ENCODE data around the gene PLEK. TPM values are rescaled to one million over a fixed set of nuclear protein-coding genes. Genes with fewer than 3 reads are reported as not detected.
"Not testable (repeated sequence)": the region's sequence is repeated elsewhere in the genome, so short reads cannot be mapped to it uniquely, and the experiment has no call there.

The PLEK gene
- polyA plus RNA-seq, 10 donors = 4.1 to 7.8 (median 6.1) TPM

GRCh38 chr2:68384485-68385107 lies 19.5 kb downstream of the PLEK start:
- DNase-seq = no peak

GRCh38 chr2:68385220-68385906 lies 20.3 kb downstream of the PLEK start:
- no peak for DNase-seq

- no peak for DNase-seq
Measured at GRCh38 chr2:68385907-68386287, 20.8 kb downstream of the PLEK start.

DNA sequence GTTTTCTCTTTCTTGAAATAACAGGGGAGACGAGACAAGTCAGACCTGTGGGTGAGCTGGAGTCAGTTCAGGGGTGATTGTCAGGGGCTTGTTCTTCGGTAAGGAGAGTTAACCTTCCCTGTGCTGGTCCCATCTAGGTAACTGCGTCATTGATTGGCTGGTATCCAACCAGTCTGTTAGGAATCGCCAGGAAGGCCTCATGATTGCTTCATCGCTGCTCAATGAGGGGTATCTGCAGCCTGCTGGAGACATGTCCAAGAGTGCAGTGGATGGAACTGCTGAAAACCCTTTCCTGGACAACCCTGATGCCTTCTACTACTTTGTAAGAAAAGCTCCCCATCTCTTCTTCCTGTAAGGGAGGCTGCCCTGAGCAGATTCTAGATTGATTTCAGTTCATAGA lies 21.3 kb downstream of the PLEK start:
- DNase-seq = no peak

GRCh38 chr2:68387408-68388350 lies 22.6 kb downstream of the PLEK start:
- DNase-seq = no peak

GRCh38 chr2:68388358-68388757 lies 23.3 kb downstream of the PLEK start:
- no peak for DNase-seq

DNA sequence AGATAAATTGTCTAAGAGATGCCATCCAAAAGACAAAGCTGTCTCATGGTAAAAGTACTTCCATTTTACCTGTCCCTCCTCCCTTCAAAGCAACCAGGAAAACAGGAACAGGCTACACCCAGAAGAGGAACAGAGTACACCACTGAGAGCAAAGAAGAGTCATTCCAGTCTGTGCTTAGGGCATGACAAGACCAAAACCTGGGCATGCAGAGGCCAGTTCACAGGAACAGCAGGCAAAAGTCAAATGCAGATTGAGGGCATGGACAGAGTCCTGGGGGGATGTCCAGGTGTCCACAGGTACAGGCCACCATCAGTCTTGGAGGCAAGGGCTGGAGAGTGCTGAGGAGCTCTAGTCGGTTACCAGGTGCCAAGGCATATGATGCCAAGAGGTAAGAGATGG lies 23.7 kb downstream of the PLEK start:
- DNase-seq = no peak

DNA sequence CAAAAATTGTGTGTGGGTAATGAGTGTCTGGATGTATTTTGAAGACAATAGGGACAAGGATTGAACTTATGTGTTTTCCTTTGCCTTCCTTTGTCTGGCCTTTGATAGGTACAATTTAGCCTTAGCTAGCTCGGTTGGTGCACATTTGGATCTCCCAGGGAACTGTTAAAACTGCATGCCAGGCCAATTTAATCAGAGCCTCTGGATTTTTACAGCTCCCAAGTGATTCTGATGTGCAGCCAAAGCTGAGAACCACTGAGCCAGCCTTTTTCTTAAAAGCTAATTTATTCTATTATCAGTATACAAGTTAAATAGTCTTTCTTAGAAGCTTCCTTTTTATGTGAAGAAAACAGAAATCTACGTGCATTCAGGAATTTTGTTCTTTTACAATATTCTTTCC lies 25.0 kb downstream of the PLEK start:
- peak in 1 of 3 donors; percentile 19 for DNase-seq

GRCh38 chr2:68390586-68390985 lies 25.5 kb downstream of the PLEK start:
- peak in 1 of 3 donors; percentile 40 for DNase-seq

- peak in 1 of 3 donors; percentile 26 for DNase-seq
Measured at GRCh38 chr2:68391099-68391498, 26.0 kb downstream of the PLEK start.

DNA sequence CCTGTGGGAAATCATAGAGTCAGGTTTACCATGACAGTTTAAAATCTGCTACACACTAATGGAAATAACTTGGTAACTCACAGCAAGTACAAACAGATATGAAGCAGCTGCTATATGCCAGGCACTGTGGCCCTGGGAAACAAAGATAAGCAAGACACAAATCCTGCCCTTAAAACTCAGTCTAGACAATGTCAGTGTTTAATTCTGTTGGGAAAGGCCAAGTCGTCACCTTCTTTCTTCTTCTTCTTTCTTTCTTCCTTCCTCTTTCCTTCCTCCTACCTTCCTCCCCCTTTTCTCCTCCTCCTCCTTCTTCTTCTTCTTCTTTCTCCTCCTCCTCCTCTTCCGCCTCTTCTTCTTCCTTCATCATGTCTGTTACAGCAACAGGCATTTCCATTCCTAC lies 26.8 kb downstream of the PLEK start:
- no peak for DNase-seq

DNA sequence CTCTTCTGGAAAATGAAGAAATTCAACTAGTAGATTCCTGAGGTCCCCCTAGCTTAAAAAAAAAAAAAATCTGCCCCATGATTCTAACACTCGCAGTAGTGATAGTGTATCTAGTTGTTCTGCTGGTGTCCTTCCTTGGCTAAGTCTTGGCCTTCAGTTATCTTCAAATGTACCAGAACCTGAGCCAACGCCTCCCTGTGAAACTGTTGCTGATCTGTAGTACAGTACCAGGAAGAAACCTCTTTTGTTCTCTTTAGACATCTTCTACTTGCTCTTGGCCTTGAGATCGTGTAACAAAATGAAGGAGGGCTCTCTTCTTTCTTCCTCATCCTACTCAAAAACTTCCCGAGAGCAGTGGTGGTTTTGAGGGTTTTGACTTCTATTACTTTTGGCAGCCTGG lies 31.0 kb downstream of the PLEK start:
- DNase-seq = no peak

DNA sequence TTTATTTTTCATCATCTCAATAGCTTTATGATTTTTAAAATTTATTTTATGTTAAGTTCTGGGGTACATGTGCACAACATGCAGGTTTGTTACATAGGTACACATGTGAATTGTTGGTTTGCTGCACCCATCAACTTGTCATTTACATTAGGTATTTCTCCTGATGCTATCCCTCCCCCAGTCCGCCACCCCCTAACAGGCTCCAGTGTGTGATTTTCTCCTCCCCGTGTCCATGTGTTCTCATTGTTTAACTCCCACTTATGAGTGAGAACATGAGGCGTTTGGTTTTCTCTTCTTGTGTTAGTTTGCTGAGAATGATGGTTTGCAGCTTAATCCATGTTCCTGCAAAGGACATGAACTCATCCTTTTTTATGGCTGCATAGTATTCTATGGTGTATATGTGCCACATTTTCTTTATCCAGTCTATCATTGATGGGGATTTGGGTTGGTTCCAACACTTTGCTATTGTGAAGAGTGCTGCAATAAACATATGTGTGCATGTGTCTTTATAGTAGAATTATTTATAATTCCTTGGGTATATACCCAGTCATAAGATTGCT lies 32.7 kb downstream of the PLEK start:
- not testable (repeated sequence) for DNase-seq

DNA sequence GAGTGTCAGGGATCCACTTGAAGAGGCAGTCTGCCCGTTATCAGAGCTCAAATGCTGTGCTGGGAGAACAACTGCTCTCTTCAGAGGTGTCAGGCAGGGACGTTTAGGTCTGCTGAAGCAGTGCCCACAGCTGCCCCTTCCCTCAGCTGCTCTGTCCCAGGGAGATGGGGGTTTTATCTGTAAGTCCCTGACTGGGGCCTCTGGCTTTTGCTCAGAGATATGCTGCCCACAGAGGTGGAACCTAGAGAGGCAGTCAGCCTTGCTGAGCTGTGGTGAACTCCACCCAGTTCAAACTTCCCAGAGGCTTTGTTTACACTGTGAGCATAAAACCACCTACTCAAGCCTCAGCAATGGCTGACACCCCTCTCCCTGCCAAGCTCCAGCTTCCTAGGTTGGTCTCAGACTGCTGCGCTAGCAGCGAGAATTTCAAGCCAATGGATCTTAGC lies 38.1 kb downstream of the PLEK start:
- no peak for DNase-seq

DNA sequence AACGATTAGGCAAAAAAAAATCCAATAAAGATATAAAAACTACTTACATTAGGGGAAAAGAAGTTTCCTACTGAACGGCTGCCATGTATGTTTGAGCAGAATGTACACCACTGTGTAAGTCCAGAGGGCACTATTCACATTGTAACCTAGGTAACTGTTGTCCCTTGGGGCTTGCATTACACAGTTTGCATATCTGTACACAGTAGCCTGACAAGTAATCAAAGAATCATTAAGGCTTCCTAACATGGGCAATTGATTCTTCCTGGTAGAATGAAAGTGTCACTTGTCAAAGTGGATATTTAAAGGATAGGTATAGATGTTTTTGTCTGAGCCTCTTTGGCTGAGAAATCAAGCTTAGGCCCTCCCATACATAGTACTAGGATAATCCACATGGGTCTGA lies 39.1 kb downstream of the PLEK start:
- no peak for DNase-seq

- DNase-seq = no peak
Measured at GRCh38 chr2:68404893-68405799, 40.1 kb downstream of the PLEK start.

DNA sequence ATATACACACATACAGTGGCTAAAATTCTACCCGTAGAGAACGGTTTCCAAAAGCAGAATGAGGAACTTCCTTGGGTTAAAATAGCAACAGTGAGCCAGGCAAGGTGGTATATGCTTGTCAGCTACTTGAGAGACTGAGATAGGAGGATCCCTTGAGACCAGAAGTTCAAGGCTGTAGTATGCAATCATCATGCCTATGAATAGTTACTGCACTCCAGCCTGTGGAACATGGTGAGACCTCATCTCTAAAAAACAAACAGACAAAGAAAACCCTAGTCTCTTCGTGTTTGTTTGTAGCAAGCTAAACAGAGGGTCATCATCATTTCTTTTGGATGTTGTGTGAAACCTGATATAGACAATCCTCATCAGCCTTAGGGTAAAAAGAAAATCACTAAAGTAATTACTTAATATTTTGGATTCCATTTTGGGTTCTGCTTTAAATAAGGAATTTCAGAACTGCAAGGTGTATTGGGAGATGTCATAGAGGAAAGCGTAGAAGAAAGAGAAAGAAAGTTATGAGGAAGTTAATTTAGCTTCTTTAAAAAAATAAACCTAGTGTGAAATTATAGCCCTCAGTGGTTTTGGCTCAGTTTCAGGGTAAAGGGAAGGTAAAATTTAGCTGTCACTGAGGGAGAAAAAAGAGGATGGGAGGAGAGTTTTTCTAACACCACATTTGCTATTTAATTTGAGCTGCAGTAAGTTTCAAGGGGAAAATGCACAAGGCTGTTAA lies 46.5 kb downstream of the PLEK start:
- DNase-seq = no peak

- no peak for DNase-seq
Measured at GRCh38 chr2:68412127-68412819, 47.2 kb downstream of the PLEK start.

- DNase-seq = no peak
Measured at GRCh38 chr2:68413466-68413865, 48.4 kb downstream of the PLEK start.

- no peak for DNase-seq
Measured at GRCh38 chr2:68414452-68414851, 49.4 kb downstream of the PLEK start.
